GM21423 (cell line): ENCODE results near the gene DHX8.

Experiments
- ATAC-seq: cut with Tn5 transposase; IDR thresholded peaks from one replicate; pipeline ENCODE4 v1.9.1; 2021; ENCODE audit warnings: mild to moderate bottlenecking, moderate library complexity; ENCODE audit not compliant: unreplicated experiment

The DHX8 gene

GRCh38 chr17:43517615-43518386, 34.0 kb downstream of the DHX8 start:
- peak; percentile 70 for ATAC-seq

- no peak for ATAC-seq
Observed at GRCh38 chr17:43521389-43521788, 37.6 kb downstream of the DHX8 start.

DNA sequence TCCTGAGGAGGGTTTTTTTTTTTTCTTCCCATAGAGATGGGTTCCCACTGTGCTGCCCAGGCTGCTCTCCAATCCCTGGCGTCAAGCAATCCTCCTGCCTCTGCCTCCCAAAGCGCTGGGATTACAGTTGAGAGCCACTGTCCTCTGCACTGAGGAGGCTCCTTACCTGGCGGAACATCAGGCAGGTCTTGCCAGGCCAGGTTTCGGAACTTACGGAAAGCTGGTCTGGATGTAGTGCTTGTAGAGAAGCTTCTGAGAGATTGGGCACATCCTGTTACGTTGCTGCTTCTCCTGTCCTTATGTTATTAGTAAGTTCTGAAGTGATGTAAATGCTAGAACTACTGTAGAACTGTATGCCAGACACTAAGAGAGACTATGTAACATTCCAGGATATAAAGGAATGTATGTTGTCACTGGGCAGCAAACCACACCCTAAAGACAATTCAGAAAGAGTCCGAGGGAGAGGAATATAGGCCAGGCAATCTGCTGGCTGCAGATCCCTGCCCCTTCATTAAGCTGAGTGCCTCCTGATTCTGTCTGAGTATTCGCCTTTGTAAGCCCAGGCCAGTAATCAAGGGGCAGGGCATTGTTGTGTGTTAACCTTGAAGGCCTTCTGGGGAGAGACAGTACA, 41.3 kb downstream of the DHX8 start:
- ATAC-seq: no peak

GRCh38 chr17:43526886-43527648, 43.3 kb downstream of the DHX8 start:
- no peak for ATAC-seq

DNA sequence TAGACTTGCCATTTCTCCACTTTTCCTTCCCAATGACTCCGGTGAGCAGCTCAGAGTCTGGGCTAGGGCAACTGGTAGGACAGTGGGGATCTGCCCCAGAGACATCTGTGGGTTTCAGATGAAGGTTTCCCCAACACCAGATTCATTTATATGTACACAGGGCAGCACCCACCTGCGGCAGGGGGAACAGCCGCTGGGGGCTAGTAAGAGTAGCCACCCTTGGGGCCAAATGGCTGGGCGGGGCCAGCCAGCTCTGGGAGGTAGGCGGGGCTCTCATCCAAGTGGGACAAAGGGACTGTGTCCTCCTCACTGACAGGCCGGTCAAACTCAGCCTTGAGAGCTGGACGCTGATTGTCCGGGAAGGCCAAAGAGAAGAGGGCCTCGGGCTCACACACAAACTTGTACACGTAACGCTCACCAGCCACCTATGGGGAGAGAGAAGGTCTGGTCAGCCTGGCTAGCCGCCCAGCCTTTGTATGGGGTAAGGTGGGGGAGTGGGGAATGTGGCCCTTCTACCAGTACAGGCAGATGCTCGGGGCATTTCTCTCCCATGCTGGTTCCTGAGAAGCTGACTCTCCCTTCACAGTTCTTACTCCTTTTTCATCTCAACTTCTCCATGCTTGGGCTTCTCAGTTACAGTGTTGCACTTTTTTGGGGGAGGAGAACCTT, 44.7 kb downstream of the DHX8 start:
- ATAC-seq: no peak

DNA sequence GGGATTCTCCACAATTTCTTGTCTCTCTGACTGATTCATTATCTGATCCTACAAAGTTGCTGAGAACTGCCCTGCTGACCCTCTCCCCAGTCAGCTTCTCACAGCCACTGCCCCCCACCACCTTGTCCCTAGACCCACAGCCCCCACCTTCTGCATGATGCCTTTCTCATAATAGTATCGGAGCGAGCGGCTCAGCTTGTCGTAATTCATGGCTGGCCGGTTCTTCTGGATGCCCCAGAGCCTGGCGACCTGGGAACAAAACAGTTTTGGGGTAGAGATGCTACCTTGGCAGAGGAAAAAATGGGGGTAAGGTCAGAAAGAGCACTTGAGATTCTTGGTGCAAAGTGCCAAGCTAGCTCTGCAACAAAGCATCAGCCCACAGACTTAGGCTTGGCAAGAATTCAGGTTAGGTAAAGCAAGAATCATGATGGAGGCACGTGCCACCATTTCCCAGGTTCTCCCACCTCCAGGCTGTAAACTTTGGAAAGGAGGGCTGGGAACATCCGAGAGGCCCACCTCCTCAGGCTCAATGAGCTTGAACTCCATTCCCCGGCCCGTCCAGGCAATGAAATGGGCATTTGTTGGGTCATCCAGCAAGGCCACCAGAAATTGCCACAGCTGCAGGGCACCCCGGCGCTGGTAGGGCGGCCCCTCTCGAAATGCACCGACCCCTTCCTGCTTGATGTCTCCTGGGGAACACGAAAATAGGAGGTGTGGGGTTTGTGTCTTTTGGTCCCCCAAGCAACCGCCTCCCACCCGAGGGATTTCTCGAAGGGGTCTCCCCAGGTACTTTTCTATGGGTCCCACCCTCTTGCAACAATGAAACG, 45.4 kb downstream of the DHX8 start:
- ATAC-seq: no peak

DNA sequence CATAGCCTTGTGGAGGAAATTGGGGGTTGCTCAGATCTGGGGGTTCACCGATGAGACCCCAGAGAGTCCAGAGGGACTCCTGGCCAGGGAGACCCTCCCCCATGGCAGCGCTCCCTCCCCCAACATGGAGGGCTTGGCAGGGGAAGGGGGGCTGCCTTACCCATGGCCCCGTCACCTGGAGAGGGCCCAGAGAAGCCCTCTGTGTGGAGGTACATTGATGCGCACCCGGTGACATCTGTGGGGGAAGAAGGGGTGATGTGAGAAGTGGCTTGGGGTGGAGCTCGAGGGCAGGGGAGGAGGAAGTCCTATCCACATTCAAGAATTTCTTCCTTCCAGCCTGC, 46.1 kb downstream of the DHX8 start:
- ATAC-seq: no peak

- no peak for ATAC-seq
Observed at GRCh38 chr17:43530288-43531081, 46.7 kb downstream of the DHX8 start.

- no peak for ATAC-seq
Observed at GRCh38 chr17:43531082-43531378, 47.3 kb downstream of the DHX8 start.

- ATAC-seq: no peak
Observed at GRCh38 chr17:43531955-43532354, 48.2 kb downstream of the DHX8 start.

GRCh38 chr17:43532581-43532980, 48.8 kb downstream of the DHX8 start:
- no peak for ATAC-seq

GRCh38 chr17:43533699-43534098, 49.9 kb downstream of the DHX8 start:
- ATAC-seq: no peak

GRCh38 chr17:43534909-43535308, 51.1 kb downstream of the DHX8 start:
- no peak for ATAC-seq

DNA sequence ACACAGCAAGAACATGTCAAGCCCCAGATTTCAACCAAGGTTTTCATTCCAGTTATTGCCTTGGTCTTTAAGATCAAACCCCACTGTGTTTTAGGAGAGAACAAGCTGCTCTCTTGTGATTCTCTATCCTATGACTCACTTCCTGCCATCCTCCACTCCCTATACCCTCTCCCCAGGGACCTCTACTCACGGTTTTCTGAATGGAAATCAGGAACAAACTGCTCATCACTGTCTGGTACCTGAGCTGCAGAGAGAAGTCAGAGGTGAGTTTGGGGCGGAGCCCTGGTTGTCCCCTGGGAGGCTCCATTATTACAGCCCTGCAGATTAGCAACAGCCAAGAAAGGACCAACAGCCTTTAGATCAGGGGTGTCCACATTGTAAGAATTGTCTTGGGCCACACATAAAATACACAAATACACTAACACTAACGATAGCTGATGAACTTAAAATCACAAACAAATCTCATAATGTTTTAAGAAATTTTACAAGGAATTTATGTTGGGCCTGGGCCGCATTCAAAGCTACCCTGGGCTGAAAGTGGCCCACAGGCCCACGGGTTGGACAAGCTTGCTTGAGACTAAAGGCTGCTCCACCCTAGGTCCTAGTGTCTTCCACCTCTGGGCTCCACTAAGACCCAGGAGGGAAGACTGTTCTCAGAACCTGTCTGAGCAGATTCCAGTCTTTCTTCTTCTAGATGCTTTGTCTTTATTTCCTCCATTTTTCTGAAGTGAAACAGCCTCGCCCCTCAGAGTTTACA, 52.6 kb downstream of the DHX8 start:
- ATAC-seq: no peak

DNA sequence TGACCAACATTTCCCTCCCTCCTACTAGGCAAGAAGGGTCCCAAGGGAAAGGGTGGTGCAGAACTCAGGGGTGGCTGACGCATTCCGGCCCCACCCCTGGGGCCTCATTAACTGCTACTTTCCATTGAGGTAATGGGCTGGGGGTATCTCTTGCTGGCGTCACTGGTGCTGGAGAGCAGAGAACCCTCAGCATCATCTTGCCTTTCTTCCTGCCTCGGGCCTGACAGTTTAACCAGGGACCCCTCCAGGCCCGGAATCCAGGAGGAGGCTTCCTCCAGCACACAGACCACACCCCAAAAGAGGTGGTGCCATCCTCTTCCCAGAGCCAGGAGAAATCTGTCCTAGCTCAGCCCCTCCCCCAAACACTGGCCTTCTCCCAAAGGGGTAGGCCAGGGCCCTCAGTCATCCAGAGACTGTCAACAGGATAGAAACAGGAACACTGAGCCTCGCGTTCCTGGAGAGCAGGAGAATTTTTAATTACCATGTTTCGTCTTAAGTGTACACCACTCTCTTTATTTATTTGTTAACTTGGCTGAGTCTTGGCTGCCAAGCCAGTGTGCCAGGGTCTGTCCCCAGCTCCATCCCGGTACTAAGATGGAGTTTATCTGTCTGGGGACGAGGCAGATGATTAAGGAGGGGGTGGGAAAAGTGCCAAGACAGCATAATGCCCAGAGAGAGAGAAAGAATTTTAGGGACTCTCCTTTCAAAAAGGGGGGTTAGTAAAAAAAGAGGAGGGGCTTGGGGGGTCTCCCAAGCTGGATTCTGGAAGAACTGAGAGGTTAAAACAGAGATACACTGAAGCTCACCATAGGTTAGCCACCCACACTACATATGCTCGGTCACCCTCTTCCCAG, 57.3 kb downstream of the DHX8 start:
- ATAC-seq: no peak

- no peak for ATAC-seq
Observed at GRCh38 chr17:43542859-43543258, 59.1 kb downstream of the DHX8 start.

- no peak for ATAC-seq
Observed at GRCh38 chr17:43543300-43543699, 59.5 kb downstream of the DHX8 start.
